GM20000 (cell line): ENCODE results near the gene TNS3.

Experiments used
- DNase-seq: peaks from one replicate; pipeline ENCODE4 v3.0.0; 2012; ENCODE audit warnings: low spot score
- TF ChIP-seq, protein P1 (sequence below): IDR thresholded peaks from 2 replicates; pipeline ENCODE4 v1.5.1; 2012; ENCODE audit warnings: mild to moderate bottlenecking, control low read depth; ENCODE audit errors: extremely low read depth, missing control alignments

TNS3 gene

DNA sequence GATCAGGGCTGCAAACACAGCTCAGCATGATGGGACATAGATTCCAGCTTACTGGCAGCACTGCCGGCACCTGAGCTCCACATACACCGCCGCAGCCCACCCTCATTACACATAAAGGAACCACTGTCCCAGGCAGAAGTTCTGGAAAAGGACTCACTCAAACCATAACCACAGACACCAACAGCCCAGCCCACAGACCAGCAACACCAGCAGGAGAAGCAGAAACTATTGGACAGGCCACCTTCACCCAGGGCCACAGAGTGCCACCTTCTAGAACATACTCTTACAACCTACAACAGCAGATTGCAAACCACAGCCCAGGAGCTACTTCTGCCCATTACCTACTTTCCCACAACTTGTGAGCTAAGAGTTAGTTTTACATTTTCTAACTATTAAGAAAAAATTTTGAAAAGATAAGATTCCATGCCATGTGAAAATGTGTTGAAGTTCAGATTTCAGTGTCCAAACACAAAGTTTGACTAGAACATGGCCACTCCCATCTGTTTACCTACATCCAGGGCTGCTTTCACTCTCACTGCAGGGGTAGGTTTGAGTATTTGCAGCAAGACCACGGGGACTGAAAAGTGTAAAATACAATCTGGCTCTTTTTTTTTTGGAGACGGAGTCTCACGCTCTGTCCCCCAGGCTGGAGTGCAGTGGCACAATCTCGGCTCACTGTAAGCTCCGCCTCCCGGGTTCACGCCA, 153.0 kb downstream of the TNS3 start:
- TF ChIP-seq, protein P1, sequence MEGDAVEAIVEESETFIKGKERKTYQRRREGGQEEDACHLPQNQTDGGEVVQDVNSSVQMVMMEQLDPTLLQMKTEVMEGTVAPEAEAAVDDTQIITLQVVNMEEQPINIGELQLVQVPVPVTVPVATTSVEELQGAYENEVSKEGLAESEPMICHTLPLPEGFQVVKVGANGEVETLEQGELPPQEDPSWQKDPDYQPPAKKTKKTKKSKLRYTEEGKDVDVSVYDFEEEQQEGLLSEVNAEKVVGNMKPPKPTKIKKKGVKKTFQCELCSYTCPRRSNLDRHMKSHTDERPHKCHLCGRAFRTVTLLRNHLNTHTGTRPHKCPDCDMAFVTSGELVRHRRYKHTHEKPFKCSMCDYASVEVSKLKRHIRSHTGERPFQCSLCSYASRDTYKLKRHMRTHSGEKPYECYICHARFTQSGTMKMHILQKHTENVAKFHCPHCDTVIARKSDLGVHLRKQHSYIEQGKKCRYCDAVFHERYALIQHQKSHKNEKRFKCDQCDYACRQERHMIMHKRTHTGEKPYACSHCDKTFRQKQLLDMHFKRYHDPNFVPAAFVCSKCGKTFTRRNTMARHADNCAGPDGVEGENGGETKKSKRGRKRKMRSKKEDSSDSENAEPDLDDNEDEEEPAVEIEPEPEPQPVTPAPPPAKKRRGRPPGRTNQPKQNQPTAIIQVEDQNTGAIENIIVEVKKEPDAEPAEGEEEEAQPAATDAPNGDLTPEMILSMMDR, result no peak
- DNase-seq, result no peak

DNA sequence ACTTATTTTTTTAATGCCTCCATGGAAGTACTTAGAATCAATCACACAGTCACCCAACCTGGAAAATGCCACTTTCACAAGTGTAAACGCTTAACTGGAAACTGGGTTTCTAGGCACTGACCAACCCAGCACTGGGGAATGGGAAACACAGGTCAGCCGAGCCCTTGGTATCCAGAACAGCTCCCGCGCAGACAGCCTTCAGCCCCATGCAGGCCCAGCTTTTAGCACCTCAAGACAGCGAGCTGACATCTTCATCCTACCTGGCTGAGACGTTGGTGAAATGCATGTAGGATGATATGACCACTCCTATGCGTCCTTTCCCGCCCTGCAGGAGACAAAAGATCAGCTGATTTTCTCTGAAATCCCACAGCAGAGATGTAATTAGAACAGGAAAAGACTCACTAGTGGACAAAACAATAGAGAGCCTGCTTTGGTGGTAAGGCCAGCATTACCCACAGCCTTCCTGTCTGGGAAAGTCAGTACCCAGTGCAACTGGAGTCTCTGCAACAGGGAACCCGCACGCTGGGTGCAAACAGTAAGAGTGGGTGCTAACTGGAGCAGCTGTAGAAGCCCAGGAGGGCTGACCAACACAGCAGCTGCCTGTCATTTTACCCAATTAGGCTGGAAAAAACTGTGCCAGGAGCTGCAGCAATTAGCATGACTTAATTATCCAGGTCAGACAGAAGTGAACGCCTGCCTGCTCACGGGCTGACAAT, 153.7 kb downstream of the TNS3 start:
- DNase-seq, result no peak
- TF ChIP-seq, protein P1, result no peak

GRCh38 chr7:47427051-47427643, 154.8 kb downstream of the TNS3 start:
- DNase-seq, result no peak
- TF ChIP-seq, protein P1, result no peak

DNA sequence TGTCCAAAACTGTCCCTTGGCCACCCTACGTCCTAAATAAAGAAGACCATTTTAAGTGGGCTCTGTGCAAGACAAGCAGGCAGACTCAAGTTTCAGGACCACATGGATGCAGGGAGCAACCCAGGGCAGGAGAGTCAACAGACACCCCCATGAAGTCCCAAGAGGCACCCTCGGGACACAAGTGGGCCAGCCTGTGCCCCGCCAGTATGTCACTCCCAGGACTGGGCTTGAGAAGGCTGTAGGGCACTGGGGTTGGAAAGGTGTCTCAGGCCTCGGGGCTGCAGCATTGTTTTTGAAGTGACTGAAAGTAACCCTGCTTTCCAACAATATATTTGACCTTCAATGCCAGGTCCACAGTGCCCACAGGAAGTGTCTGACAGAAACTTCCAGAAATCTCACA, 157.4 kb downstream of the TNS3 start:
- TF ChIP-seq, protein P1, result no peak

GRCh38 chr7:47423196-47423595, 158.7 kb downstream of the TNS3 start:
- no peak for DNase-seq
- TF ChIP-seq, protein P1, result no peak

More for the DNA sequence above, 157.4 kb downstream of the TNS3 start:
- DNase-seq, result no peak

GRCh38 chr7:47422611-47423010, 159.3 kb downstream of the TNS3 start:
- no peak for DNase-seq

DNA sequence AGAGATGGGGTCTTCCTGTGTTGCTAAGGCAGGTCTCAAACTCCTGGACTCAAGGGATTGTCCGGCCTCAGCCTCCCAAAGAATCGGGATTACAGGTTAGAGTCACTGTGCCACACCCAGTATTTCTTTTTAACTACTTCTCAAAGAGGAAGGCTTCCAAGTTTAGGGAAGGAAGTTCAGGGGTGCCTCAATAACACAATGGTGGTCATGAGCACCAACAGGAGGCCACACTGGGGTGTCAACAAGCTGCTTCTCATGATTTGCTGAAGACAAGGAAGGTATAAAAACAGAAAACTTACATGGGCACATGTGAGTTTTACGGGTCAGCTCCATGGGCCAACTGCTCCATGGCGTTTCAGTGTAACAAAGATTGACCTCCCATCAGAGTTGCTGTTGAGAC, 160.5 kb downstream of the TNS3 start:
- no peak for DNase-seq
- TF ChIP-seq, protein P1, result no peak

More at GRCh38 chr7:47422611-47423010, 159.3 kb downstream of the TNS3 start:
- TF ChIP-seq, protein P1, result no peak
